ENCODE measurements around the gene NLN.

DNA sequence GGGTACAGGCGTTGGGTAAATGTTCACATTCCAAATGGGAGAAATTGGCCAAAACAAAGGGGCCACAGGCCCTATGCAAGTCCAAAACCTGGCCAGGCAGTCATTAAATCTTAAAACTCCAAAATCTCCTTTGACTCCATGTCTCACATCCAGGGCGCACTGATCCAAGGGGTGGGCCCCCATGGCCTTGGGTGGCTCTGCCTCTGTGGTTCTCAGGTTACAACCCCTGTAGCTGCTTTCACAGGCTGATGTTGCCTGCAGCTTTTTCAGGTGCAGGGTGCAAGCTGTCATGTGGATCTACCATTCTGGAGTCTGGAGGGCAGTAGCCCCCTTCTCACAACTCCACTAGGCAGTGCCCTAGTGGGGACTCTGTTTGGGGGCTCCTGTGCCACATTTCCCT is 44.8 kb downstream of the NLN start:
- TF ChIP-seq, protein P1, sequence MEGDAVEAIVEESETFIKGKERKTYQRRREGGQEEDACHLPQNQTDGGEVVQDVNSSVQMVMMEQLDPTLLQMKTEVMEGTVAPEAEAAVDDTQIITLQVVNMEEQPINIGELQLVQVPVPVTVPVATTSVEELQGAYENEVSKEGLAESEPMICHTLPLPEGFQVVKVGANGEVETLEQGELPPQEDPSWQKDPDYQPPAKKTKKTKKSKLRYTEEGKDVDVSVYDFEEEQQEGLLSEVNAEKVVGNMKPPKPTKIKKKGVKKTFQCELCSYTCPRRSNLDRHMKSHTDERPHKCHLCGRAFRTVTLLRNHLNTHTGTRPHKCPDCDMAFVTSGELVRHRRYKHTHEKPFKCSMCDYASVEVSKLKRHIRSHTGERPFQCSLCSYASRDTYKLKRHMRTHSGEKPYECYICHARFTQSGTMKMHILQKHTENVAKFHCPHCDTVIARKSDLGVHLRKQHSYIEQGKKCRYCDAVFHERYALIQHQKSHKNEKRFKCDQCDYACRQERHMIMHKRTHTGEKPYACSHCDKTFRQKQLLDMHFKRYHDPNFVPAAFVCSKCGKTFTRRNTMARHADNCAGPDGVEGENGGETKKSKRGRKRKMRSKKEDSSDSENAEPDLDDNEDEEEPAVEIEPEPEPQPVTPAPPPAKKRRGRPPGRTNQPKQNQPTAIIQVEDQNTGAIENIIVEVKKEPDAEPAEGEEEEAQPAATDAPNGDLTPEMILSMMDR (IDR thresholded peaks at IDR 0.05): no peak
- TF ChIP-seq POLR2A (IDR thresholded peaks at IDR 0.05): no peak

Measured in breast epithelium (tissue), 3 donors.